Neural cell (in vitro differentiated cells): Measurements from ENCODE around the gene BABAM2. TPM values are rescaled to one million over a fixed set of nuclear protein-coding genes. Genes with fewer than 3 reads are reported as not detected.

Source experiments
- H2AFZ ChIP-seq: fragments of 200-600, 300-800 bp; sonication (generic), shearing (Covaris generic); 2 replicates; pipeline ENCODE4 v1.6.0; 2014; ENCODE audit warnings: low read depth, mild to moderate bottlenecking, antibody characterized with exemption, low read length, moderate library complexity
- H3F3A ChIP-seq: fragments of 200-600 bp; shearing (Covaris generic); 2 replicates; pipeline ENCODE4 v1.6.1; 2016; ENCODE audit warnings: mild to moderate bottlenecking, moderate library complexity, mixed read lengths, antibody characterized with exemption, low read length; ENCODE audit not compliant: insufficient read depth, poor library complexity, severe bottlenecking
- H3K27ac ChIP-seq: fragments of 200-600, 300-800 bp; sonication (generic), shearing (Covaris generic); 2 replicates; pipeline ENCODE4 v1.5.1; 2014; ENCODE audit warnings: mild to moderate bottlenecking, low read length, moderate library complexity
- H3K27me3 ChIP-seq: fragments of 300-800, 200-600 bp; sonication (generic), shearing (Covaris generic); 2 replicates; pipeline ENCODE4 v1.6.0; 2014; ENCODE audit warnings: mild to moderate bottlenecking, low read depth, low read length, moderate library complexity; ENCODE audit not compliant: insufficient read depth
- H3K36me3 ChIP-seq: fragments of 300-800, 200-600 bp; sonication (generic), shearing (Covaris generic); 2 replicates; pipeline ENCODE4 v1.5.1; 2014; ENCODE audit warnings: mild to moderate bottlenecking, antibody characterized with exemption, low read length, moderate library complexity; ENCODE audit not compliant: insufficient read depth
- H3K4me2 ChIP-seq: fragments of 300-800, 200-600 bp; sonication (generic), shearing (Covaris generic); 2 replicates; pipeline ENCODE4 v1.6.0; 2014; ENCODE audit warnings: mild to moderate bottlenecking, low read length
- H3K4me3 ChIP-seq: fragments of 300-800, 200-600 bp; sonication (generic), shearing (Covaris generic); 2 replicates; pipeline ENCODE4 v1.5.1; 2014; ENCODE audit warnings: mild to moderate bottlenecking, low read length, moderate library complexity
- H3K79me2 ChIP-seq: fragments of 200-600 bp; shearing (Covaris generic); replicated peaks from 2 replicates; pipeline ENCODE4 v1.6.0; 2014; ENCODE audit warnings: mild to moderate bottlenecking, low read length, moderate library complexity; ENCODE audit not compliant: insufficient read depth
- H3K9ac ChIP-seq: fragments of 300-800, 200-600 bp; sonication (generic), shearing (Covaris generic); 2 replicates; pipeline ENCODE4 v1.6.1; 2016; ENCODE audit warnings: mild to moderate bottlenecking, low read length, mixed read lengths
- H3K9me2 ChIP-seq: fragments of 200-600 bp; shearing (Covaris generic); 2 replicates; pipeline ENCODE4 v1.6.1; 2016; ENCODE audit warnings: mild to moderate bottlenecking, low read length, mixed read lengths; ENCODE audit not compliant: insufficient read depth
- H3K9me3 ChIP-seq: fragments of 200-600, 300-800 bp; sonication (generic), shearing (Covaris generic); 2 replicates; pipeline ENCODE4 v1.6.1; 2016; ENCODE audit warnings: mild to moderate bottlenecking, mixed run types, low read length, moderate library complexity, mixed read lengths
- H4K20me1 ChIP-seq: fragments of 200-600 bp; shearing (Covaris generic); 2 replicates; pipeline ENCODE4 v1.6.1; 2016; ENCODE audit warnings: mild to moderate bottlenecking, mixed run types; ENCODE audit not compliant: insufficient read depth
- EP300 ChIP-seq: fragments of 450-650 bp; conservative IDR thresholded peaks from 2 replicates; pipeline ENCODE4 v1.6.1; 2014; ENCODE audit warnings: antibody characterized with exemption, mild to moderate bottlenecking, moderate library complexity; ENCODE audit not compliant: poor library complexity, severe bottlenecking
- EZH2 ChIP-seq: fragments of 200-600, 300-800 bp; shearing (Covaris generic), sonication (generic); IDR thresholded peaks from 2 replicates; pipeline ENCODE4 v1.6.1; 2014; ENCODE audit warnings: antibody characterized with exemption, low read length, borderline replicate concordance, mild to moderate bottlenecking; ENCODE audit not compliant: insufficient read depth, poor library complexity, severe bottlenecking
- MXI1 ChIP-seq: fragments of 450-650 bp; conservative IDR thresholded peaks from 2 replicates; pipeline ENCODE4 v1.6.1; 2014; ENCODE audit warnings: antibody characterized with exemption, mild to moderate bottlenecking; ENCODE audit not compliant: poor library complexity, severe bottlenecking
- POLR2AphosphoS5 ChIP-seq: IDR thresholded peaks from 2 replicates; pipeline ENCODE4 v1.6.1; 2012
- RAD21 ChIP-seq: fragments of 450-650 bp; conservative IDR thresholded peaks from 2 replicates; pipeline ENCODE4 v1.6.1; 2014; ENCODE audit warnings: antibody characterized with exemption, mild to moderate bottlenecking, moderate library complexity
- SMC3 ChIP-seq: fragments of 450-650 bp; conservative IDR thresholded peaks from 2 replicates; pipeline ENCODE4 v1.6.1; 2014; ENCODE audit warnings: antibody characterized with exemption, mild to moderate bottlenecking, moderate library complexity; ENCODE audit not compliant: poor library complexity
- TAF1 ChIP-seq: IDR thresholded peaks from 2 replicates; pipeline ENCODE4 v1.6.1; 2012; ENCODE audit warnings: low read depth
- polyA plus RNA-seq: library from polyadenylated mRNA; depleted of rRNA; stranded (reverse); fragments of >200 nt; gene quantifications from 2 replicates; pipeline ENCODE4 v1.2.3, GENCODE V29; 2014
- TF ChIP-seq, protein P1 (sequence below): fragments of 450-650 bp; IDR thresholded peaks from 2 replicates; pipeline ENCODE4 v1.5.1; 2014; ENCODE audit warnings: antibody characterized with exemption, mild to moderate bottlenecking, moderate library complexity; ENCODE audit not compliant: poor library complexity, severe bottlenecking
- TF ChIP-seq, protein P2 (sequence below): IDR thresholded peaks from 2 replicates; pipeline ENCODE4 v1.6.1; 2012; ENCODE audit warnings: borderline replicate concordance

Gene BABAM2
- polyA plus RNA-seq, 1 donor from 2014 or later, result 15.3 TPM

DNA sequence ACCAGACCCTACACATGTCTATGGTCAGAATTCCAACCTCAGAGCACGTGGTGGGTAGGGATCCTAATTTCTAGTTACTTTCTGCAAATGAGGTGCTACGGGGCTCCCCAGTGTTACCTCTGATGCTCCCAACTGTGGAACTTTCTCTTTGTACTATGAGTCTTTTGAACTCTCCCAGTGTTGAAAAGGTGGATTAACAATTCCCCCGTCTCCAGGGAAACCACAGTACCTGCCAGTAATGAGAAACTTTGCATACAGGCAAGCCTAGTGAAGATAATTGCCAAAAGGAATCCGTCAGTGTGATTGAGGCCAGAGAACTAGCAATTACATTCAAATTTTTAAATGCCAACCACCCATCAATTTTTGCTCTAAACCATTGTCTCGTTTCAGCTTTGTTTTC, 373.2 kb downstream of the BABAM2 start:
- Histone ChIP-seq H3K36me3 (no peaks in the 10 kb centered on the region), H3K27ac (peak overlapping the region; percentile 50), H2AFZ (no peak overlapping the region), H3K9me2 (no peaks in the 10 kb centered on the region), H3K4me3 (peak overlapping the region; percentile 32), H3K4me2 (no peak overlapping the region), H3K9me3 (no peaks in the 10 kb centered on the region), H3F3A (no peaks in the 10 kb centered on the region), H3K9ac (no peak overlapping the region), H3K27me3 (no peaks in the 10 kb centered on the region), H3K79me2 (no peaks in the 10 kb centered on the region), H4K20me1 (no peaks in the 10 kb centered on the region)
- TF ChIP-seq EP300, result peak; percentile 32
- TF ChIP-seq MXI1, result no peak

DNA sequence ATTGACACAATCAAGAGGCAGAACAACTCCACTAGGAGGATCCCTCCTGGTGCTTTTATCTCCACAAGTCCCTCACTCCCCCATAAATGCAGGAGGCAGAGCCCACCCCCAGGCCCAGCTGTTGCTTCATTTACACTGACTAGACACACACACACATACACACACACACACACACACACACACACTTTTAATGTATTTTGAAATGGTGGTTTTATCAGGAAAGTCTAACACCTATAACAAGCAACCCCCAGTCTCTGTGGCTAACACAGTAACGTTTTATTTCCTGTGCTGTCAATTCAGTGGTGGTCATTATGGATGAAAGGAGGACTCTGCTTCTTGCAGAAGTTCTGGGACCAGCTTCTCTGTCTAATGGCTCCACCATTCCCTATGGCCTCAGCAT, 376.8 kb downstream of the BABAM2 start:
- H3K36me3 ChIP-seq, result no peaks in the 10 kb centered on the region

More for the DNA sequence above, 376.8 kb downstream of the BABAM2 start:
- H3K27ac ChIP-seq, result no peak overlapping the region
- H3K4me3 ChIP-seq, result no peak overlapping the region
- no peak overlapping the region for H2AFZ ChIP-seq
- H3K9me2 ChIP-seq, result no peaks in the 10 kb centered on the region
- no peaks in the 10 kb centered on the region for H3K27me3 ChIP-seq
- no peak overlapping the region for H3K9ac ChIP-seq
- H4K20me1 ChIP-seq, result no peaks in the 10 kb centered on the region
- TF ChIP-seq MXI1 (no peak), TAF1 (no peak), EP300 (no peak), RAD21 (no peak), SMC3 (no peak), POLR2AphosphoS5 (no peak), EZH2 (no peak)
- TF ChIP-seq, protein P1, sequence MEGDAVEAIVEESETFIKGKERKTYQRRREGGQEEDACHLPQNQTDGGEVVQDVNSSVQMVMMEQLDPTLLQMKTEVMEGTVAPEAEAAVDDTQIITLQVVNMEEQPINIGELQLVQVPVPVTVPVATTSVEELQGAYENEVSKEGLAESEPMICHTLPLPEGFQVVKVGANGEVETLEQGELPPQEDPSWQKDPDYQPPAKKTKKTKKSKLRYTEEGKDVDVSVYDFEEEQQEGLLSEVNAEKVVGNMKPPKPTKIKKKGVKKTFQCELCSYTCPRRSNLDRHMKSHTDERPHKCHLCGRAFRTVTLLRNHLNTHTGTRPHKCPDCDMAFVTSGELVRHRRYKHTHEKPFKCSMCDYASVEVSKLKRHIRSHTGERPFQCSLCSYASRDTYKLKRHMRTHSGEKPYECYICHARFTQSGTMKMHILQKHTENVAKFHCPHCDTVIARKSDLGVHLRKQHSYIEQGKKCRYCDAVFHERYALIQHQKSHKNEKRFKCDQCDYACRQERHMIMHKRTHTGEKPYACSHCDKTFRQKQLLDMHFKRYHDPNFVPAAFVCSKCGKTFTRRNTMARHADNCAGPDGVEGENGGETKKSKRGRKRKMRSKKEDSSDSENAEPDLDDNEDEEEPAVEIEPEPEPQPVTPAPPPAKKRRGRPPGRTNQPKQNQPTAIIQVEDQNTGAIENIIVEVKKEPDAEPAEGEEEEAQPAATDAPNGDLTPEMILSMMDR, result no peak
- TF ChIP-seq, protein P2, sequence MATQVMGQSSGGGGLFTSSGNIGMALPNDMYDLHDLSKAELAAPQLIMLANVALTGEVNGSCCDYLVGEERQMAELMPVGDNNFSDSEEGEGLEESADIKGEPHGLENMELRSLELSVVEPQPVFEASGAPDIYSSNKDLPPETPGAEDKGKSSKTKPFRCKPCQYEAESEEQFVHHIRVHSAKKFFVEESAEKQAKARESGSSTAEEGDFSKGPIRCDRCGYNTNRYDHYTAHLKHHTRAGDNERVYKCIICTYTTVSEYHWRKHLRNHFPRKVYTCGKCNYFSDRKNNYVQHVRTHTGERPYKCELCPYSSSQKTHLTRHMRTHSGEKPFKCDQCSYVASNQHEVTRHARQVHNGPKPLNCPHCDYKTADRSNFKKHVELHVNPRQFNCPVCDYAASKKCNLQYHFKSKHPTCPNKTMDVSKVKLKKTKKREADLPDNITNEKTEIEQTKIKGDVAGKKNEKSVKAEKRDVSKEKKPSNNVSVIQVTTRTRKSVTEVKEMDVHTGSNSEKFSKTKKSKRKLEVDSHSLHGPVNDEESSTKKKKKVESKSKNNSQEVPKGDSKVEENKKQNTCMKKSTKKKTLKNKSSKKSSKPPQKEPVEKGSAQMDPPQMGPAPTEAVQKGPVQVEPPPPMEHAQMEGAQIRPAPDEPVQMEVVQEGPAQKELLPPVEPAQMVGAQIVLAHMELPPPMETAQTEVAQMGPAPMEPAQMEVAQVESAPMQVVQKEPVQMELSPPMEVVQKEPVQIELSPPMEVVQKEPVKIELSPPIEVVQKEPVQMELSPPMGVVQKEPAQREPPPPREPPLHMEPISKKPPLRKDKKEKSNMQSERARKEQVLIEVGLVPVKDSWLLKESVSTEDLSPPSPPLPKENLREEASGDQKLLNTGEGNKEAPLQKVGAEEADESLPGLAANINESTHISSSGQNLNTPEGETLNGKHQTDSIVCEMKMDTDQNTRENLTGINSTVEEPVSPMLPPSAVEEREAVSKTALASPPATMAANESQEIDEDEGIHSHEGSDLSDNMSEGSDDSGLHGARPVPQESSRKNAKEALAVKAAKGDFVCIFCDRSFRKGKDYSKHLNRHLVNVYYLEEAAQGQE, result no peak
- no peak overlapping the region for H3K4me2 ChIP-seq
- H3F3A ChIP-seq, result no peaks in the 10 kb centered on the region
- no peaks in the 10 kb centered on the region for H3K79me2 ChIP-seq
- no peaks in the 10 kb centered on the region for H3K9me3 ChIP-seq
